PC-9 (cell line): ENCODE measurements around the gene RNF220.

Experiments
- CTCF ChIP-seq: fragments of 200-600 bp; sonication (generic); conservative IDR thresholded peaks from 2 replicates; pipeline ENCODE4 v1.6.1; 2017; ENCODE audit warnings: mixed run types, antibody characterized with exemption, mild to moderate bottlenecking, moderate library complexity
- EZH2 ChIP-seq: fragments of 200-600 bp; sonication (generic); IDR thresholded peaks from 2 replicates; pipeline ENCODE4 v1.8.0; 2017; ENCODE audit warnings: antibody characterized with exemption, low read depth

- TF ChIP-seq CTCF (no peak), EZH2 (no peak)
Observed at GRCh38 chr1:44642925-44643324, 237.9 kb downstream of the RNF220 start.
